PC-3 (cell line): Measurements from ENCODE around the gene ZNF668.

Experiments used
- EZH2 ChIP-seq: fragments of 300-600 bp; sonication (generic); IDR thresholded peaks from one replicate; pipeline ENCODE4 v1.6.1; 2017; ENCODE audit warnings: antibody characterized with exemption, mild to moderate bottlenecking, low read length; ENCODE audit not compliant: unreplicated experiment
- EZH2phosphoT487 ChIP-seq: fragments of 300-600 bp; sonication (generic); IDR thresholded peaks from 2 replicates; pipeline ENCODE4 v1.6.1; 2018; ENCODE audit warnings: mild to moderate bottlenecking, antibody characterized with exemption, low read length, borderline replicate concordance
- TF ChIP-seq, protein P1 (sequence below): fragments of 300-600 bp; sonication (generic); conservative IDR thresholded peaks from 2 replicates; pipeline ENCODE4 v1.5.1; 2017; ENCODE audit warnings: antibody characterized with exemption, low read depth, mild to moderate bottlenecking, low read length

DNA sequence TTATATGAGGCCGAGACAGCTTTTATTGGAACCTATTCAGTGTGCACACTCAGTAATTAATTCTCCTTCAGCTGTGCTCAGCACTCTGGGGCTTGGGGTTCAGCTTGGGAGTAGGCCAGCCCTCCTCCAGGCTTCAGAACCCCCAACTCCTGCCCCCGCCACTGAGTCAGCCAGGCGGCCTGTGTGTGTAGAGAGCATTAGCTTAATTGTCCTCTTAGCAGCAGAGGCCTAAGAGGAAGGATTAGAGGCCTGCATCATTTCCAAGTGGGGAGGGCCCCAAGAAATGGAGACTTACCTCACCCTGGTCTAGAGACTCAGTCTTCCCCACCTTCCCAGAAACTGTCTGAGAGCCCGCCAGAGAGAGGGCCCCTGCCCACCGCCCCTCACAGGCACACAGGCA is 13.9 kb upstream of the ZNF668 start:
- TF ChIP-seq, protein P1, sequence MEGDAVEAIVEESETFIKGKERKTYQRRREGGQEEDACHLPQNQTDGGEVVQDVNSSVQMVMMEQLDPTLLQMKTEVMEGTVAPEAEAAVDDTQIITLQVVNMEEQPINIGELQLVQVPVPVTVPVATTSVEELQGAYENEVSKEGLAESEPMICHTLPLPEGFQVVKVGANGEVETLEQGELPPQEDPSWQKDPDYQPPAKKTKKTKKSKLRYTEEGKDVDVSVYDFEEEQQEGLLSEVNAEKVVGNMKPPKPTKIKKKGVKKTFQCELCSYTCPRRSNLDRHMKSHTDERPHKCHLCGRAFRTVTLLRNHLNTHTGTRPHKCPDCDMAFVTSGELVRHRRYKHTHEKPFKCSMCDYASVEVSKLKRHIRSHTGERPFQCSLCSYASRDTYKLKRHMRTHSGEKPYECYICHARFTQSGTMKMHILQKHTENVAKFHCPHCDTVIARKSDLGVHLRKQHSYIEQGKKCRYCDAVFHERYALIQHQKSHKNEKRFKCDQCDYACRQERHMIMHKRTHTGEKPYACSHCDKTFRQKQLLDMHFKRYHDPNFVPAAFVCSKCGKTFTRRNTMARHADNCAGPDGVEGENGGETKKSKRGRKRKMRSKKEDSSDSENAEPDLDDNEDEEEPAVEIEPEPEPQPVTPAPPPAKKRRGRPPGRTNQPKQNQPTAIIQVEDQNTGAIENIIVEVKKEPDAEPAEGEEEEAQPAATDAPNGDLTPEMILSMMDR, result no peak
- TF ChIP-seq EZH2phosphoT487 (no peak), EZH2 (no peak)
